Measurements from ENCODE around the gene SMARCE1.

DNA sequence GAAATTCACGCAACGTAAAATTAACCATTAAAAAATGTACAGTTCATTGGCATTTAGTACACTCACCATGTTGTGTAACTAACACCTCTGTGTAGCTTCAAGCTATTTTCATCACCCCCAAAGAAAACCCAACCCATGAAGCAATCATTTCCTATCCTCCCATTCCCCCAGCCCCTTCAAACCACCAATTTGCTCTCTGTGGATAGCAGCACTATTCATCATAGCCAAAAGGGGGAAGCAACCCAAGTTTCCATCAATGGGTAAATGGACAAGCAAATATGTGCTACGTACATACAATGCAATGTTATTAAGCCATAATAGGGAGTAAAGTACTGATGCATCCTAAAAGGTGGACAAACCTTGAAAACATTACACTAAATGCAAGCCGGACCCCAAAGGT is 28.3 kb upstream of the SMARCE1 start:
- TF ChIP-seq, protein P1, sequence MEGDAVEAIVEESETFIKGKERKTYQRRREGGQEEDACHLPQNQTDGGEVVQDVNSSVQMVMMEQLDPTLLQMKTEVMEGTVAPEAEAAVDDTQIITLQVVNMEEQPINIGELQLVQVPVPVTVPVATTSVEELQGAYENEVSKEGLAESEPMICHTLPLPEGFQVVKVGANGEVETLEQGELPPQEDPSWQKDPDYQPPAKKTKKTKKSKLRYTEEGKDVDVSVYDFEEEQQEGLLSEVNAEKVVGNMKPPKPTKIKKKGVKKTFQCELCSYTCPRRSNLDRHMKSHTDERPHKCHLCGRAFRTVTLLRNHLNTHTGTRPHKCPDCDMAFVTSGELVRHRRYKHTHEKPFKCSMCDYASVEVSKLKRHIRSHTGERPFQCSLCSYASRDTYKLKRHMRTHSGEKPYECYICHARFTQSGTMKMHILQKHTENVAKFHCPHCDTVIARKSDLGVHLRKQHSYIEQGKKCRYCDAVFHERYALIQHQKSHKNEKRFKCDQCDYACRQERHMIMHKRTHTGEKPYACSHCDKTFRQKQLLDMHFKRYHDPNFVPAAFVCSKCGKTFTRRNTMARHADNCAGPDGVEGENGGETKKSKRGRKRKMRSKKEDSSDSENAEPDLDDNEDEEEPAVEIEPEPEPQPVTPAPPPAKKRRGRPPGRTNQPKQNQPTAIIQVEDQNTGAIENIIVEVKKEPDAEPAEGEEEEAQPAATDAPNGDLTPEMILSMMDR (IDR thresholded peaks at IDR 0.05; ENCODE audit: low read length) = no peak
- TF ChIP-seq EZH2 (optimal IDR thresholded peaks at IDR 0.05; ENCODE audit: low read depth, low read length) = no peak

Measured in MM.1S (cell line).